Astrocyte of the cerebellum (primary cell): ENCODE results near the gene KATNA1.
"Not testable (repeated sequence)": the region's sequence is repeated elsewhere in the genome, so short reads cannot be mapped to it uniquely, and the experiment has no call there.

ENCODE experiments used
- DNase-seq: peaks from one replicate; pipeline ENCODE4 v3.0.0-alpha.2; 2011; ENCODE audit warnings: low read depth
- H3K4me3 ChIP-seq: 2 replicates; pipeline ENCODE4 v1.5.1; 2011; ENCODE audit warnings: mild to moderate bottlenecking, low read depth, low read length, moderate library complexity
- in situ Hi-C: cut with HindIII; loops from 2 replicates; pipeline ENCODE4 v1.10.0; 2017; ENCODE audit warnings: low sequenced_read_pairs
- TF ChIP-seq, protein P1 (sequence below): IDR thresholded peaks from 2 replicates; pipeline ENCODE4 v1.5.1; 2012; ENCODE audit warnings: low read length, low read depth, moderate library complexity, mild to moderate bottlenecking; ENCODE audit errors: missing control alignments

The KATNA1 gene

DNA sequence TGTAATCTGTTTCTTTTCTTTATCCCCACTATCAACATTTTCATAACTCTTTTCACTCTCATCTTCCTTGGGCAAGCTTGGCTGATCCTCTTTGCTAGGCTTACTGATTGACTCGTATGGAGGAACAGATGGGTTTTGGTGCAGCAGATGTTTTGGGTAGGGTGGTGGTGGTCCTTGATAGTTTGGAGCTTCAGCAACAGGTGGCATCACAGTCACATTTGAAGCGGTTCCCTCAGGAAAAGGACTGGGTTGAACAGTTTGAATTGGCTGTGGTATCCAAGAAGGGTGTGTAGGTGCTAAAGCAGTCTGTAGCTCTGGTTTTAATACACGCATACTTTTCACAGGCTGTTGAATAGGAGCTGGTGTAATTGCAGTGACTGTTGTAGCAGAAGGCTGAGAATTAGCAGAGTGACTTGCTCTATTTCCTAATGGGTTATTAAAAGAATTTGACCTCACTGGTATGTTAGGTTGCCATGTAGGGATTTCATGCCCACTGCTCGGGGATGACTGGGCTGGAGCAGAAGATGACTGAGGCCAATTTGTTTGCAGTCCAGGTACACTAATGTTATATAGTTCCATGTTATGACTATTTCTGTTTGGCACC is 34.8 kb upstream of the KATNA1 start:
- TF ChIP-seq, protein P1, sequence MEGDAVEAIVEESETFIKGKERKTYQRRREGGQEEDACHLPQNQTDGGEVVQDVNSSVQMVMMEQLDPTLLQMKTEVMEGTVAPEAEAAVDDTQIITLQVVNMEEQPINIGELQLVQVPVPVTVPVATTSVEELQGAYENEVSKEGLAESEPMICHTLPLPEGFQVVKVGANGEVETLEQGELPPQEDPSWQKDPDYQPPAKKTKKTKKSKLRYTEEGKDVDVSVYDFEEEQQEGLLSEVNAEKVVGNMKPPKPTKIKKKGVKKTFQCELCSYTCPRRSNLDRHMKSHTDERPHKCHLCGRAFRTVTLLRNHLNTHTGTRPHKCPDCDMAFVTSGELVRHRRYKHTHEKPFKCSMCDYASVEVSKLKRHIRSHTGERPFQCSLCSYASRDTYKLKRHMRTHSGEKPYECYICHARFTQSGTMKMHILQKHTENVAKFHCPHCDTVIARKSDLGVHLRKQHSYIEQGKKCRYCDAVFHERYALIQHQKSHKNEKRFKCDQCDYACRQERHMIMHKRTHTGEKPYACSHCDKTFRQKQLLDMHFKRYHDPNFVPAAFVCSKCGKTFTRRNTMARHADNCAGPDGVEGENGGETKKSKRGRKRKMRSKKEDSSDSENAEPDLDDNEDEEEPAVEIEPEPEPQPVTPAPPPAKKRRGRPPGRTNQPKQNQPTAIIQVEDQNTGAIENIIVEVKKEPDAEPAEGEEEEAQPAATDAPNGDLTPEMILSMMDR: no peak
- DNase-seq: no peak
- in situ Hi-C loops: no loop called here
- H3K4me3 ChIP-seq: no peak overlapping the region

DNA sequence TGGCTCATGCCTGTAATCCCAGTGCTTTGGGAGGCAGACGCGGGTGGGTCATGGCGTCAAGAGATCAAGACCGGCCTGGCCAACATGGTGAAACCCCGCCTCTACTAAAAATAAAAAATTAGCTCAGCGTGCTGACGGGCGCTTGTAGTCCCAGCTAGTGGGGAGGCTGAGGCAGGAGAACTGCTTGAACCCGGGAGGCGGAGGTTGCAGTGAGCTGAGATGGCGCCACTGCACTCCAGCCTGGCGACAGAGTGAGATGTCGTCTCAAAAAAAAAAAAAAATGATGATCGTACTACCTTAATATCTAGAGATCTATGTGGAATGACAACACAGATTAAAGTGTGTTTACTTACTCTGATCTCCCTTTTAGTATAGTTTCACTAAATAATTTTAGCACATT is 33.3 kb upstream of the KATNA1 start:
- DNase-seq, in situ Hi-C loops, H3K4me3 ChIP-seq: not testable (repeated sequence)

DNA sequence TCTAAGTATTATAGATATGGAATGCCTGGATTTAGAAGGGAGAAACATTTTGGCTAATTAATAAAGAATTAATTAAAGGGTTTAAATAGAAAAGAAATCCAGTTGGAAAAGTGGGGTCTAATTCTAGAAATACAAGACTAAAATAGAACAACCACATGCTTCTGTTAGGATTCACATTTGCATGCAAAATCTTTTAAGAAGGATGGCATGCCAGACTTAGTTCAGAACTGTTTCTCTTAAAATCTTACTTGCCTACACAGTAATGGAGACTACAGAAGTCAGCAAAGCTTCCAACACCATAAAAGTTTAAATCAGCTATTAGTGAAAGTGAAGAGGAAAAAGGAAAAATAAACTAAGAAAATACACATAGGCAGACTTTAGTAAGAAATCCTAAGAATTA is 32.7 kb upstream of the KATNA1 start:
- H3K4me3 ChIP-seq: no peak overlapping the region
- no peak for DNase-seq
- in situ Hi-C loops: no loop called here
- TF ChIP-seq, protein P1: no peak

DNA sequence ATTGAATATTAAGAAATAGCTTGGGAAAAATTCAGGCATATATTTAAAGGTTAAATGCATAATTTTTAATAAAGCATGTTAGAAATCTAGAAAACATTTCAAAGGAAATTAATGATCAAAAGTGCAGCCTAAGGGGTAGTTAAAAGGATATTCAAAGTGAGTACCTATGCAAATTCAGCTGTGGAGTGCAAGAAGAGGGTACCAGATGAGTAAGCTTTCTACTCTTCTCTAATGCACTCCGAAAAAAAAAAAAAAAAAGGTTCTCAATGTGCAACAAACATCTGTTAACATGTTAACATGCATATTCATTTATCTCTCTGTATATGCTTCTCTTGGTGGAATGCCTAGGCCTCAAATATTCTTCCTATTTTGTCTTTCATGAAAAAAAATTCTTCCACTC is 32.0 kb upstream of the KATNA1 start:
- in situ Hi-C loops: no loop called here

DNA sequence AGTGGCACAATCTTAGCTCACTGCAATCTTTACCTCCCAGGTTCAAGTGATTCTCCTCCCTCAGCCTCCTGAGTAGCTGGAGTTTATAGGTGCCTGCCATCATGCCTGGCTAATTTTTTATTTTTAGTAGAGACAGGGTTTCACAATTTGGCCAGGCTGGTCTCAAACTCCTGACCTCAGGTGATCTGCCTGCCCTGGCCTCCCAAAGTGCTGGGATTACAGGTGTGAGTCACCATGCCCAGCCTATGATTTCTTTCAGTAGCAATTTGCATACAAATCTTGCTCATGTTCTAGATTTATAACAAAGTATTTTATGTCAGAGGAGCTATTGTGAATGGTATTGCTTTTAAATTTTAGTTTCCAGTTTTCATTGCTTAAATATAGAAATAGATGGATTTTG is 23.8 kb upstream of the KATNA1 start:
- DNase-seq, in situ Hi-C loops: not testable (repeated sequence)

More for the DNA sequence above, 32.0 kb upstream of the KATNA1 start:
- DNase-seq: no peak
- no peak overlapping the region for H3K4me3 ChIP-seq
- TF ChIP-seq, protein P1: no peak

DNA sequence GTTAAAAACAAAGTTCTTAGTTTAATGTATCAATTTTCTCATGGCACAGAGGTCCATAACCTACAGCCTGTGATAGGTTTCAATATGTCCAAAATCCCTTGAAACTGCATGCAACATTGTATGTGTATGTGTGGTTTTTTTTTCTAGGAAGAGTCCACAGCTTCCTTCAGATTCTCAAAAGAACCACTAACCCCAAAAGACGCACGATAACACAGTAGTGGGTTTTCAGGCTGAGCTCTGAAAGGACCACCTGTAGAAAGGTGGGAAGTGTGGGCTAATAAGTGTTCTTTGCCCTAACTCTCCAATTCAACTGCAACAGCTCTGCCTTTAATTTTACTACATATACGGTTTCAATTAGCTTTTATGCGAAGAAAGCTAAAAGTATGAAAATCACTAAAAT is 11.5 kb upstream of the KATNA1 start:
- H3K4me3 ChIP-seq: no peak overlapping the region
- DNase-seq: no peak
- in situ Hi-C loops: no loop called here
- TF ChIP-seq, protein P1: no peak

More for the DNA sequence above, 23.8 kb upstream of the KATNA1 start:
- H3K4me3 ChIP-seq: not testable (repeated sequence)

DNA sequence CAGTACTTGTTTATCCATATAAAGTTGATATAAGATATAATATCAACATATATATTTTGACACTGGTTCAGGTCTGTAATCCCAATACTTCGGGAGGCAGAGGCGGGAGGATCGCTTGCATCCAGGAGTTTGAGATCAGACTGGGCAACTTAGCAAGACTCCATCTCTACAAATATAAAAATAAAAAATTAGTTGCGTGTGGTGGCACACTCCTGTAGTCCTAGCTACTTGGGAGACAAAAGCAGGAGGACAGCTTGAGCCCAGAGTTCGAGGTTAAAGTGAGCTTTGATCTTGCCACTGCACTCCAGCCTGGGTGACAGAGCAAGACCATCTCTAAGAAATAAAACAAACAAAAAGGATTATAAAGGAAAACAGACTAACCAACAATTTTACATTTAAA is 8.9 kb upstream of the KATNA1 start:
- in situ Hi-C loops: no loop called here
- TF ChIP-seq, protein P1: no peak
- H3K4me3 ChIP-seq: no peak overlapping the region
- no peak for DNase-seq

DNA sequence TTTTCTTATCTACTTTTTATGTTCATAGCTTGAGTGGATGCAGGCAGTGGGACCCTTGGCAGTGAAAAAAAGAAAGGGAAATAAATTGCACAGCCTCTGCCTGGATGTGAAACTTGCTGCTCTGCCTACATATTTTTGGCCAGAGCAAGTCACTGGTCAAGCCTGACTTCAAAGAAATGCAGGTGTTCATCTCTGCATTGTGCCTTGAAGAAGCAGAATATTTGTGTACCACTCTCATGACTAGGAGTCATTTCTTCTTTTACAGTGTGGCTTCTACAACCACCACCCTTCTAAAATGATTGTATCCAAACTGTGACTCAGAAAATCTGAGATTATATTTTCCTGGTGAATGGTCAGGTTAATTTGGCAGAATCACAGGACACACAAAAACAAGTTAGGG is 2.5 kb upstream of the KATNA1 start:
- TF ChIP-seq, protein P1: no peak
- H3K4me3 ChIP-seq: no peak overlapping the region
- DNase-seq: no peak
- in situ Hi-C loops: no loop called here
